HCT116 (cell line): ENCODE data around the gene PLD1. TPM values are rescaled to one million over a fixed set of nuclear protein-coding genes. Genes with fewer than 3 reads are reported as not detected.

Source experiments
- ATAC-seq: fragments of 200-7000 bp; cut with Tn5 transposase; 2 replicates; pipeline ENCODE4 v1.9.1; 2020; ENCODE audit warnings: mild to moderate bottlenecking, moderate library complexity
- BruUV-seq: library from RNA; stranded (reverse); fragments of 400-500 nt; replicated peaks from 2 replicates; lab custom pipeline; 2021; lab: Mats Ljungman, UMichigan
- CTCF ChIA-PET: fragments of 300-600 bp; sonication (Branson Sonifier 250); formaldehyde crosslinking; loops from one replicate; lab custom pipeline; 2021; ENCODE audit warnings: antibody characterized with exemption; lab: Charles Lee
- POLR2A ChIA-PET: fragments of 300-600, 350-600 bp; sonication (Branson Sonifier 250); formaldehyde crosslinking; loops from one replicate; lab custom pipeline; 2021; ENCODE audit warnings: antibody characterized with exemption; lab: Charles Lee
- RAD21 ChIA-PET, 2 experiments: fragments of 300-600 bp; sonication (Branson Sonifier 250); formaldehyde crosslinking; loops; one replicate each; lab custom pipeline; 2023; ENCODE audit warnings: low total read pairs in 2 of 2; ENCODE audit not compliant: uncharacterized antibody in 2 of 2, unreplicated experiment in 2 of 2, low non-redundant PET in 1 of 2; lab: Charles Lee
- DNase-seq: peaks from one replicate; pipeline ENCODE4 v3.0.0-alpha.2; 2010; ENCODE audit warnings: low read depth, low spot score
- H2AFZ ChIP-seq: fragments of 200-600 bp; shearing (Covaris generic), sonication (generic); 2 replicates; pipeline ENCODE4 v1.6.1; 2017; ENCODE audit warnings: low read depth, mixed run types, mixed read lengths, antibody characterized with exemption, low read length; ENCODE audit not compliant: poor library complexity, severe bottlenecking
- H3K27ac ChIP-seq: 2 replicates; pipeline ENCODE4 v1.5.1; 2012; ENCODE audit warnings: low read depth, low read length
- H3K27me3 ChIP-seq: fragments of 200-600 bp; sonication (generic); 2 replicates; pipeline ENCODE4 v1.6.1; 2016; ENCODE audit warnings: mixed run types, low read length, mixed read lengths; ENCODE audit not compliant: insufficient read depth
- H3K36me3 ChIP-seq, 2 experiments: fragments of 200-500 bp in 1 of 2; fragments of 200-600 bp in 1 of 2; sonication (Bioruptor generic) in 1 of 2; sonication (generic) in 1 of 2; 2 replicates each; pipeline versions ENCODE4 v1.5.1 to v1.6.1; 2014 to 2016; ENCODE audit warnings: low read length in 2 of 2, inconsistent platforms in 1 of 2, mixed read lengths in 1 of 2, mixed run types in 1 of 2; ENCODE audit not compliant: insufficient read depth in 2 of 2, control insufficient read depth in 1 of 2
- H3K4me1 ChIP-seq, 2 experiments: fragments of 200-600 bp in 1 of 2; sonication (generic) in 1 of 2; 2 replicates each; pipeline versions ENCODE4 v1.5.1 to v1.6.1; 2012 to 2017; ENCODE audit warnings: low read length in 2 of 2, inconsistent platforms in 1 of 2, mild to moderate bottlenecking in 1 of 2, mixed read lengths in 1 of 2, mixed run types in 1 of 2, moderate library complexity in 1 of 2; ENCODE audit not compliant: insufficient read depth in 2 of 2, control insufficient read depth in 1 of 2
- H3K4me2 ChIP-seq: fragments of 200-600 bp; sonication (generic); 2 replicates; pipeline ENCODE4 v1.6.1; 2017; ENCODE audit warnings: mixed run types, low read length, mixed read lengths
- H3K4me3 ChIP-seq, 2 experiments: fragments of 200-600 bp in 1 of 2; sonication (generic) in 1 of 2; replicated peaks in 1 of 2; 2 replicates each; pipeline ENCODE4 v1.5.1; 2011 to 2016; ENCODE audit warnings: low read length in 2 of 2, control low read depth in 1 of 2, low read depth in 1 of 2, mild to moderate bottlenecking in 1 of 2, mixed read lengths in 1 of 2, mixed run types in 1 of 2
- H3K79me2 ChIP-seq: fragments of 200-600 bp; sonication (generic); 2 replicates; pipeline ENCODE4 v1.6.1; 2017; ENCODE audit warnings: mild to moderate bottlenecking, mixed run types, low read length, moderate library complexity, mixed read lengths; ENCODE audit not compliant: insufficient read depth
- H3K9ac ChIP-seq: fragments of 200-600 bp; sonication (generic); 2 replicates; pipeline ENCODE4 v1.6.1; 2016; ENCODE audit warnings: low read length, mixed read lengths
- H3K9me2 ChIP-seq: fragments of 200-600 bp; sonication (generic), shearing (Covaris generic); 2 replicates; pipeline ENCODE4 v1.6.1; 2017; ENCODE audit warnings: mixed run types, mild to moderate bottlenecking, moderate library complexity; ENCODE audit not compliant: insufficient read depth
- H3K9me3 ChIP-seq, 2 experiments: fragments of 200-500 bp in 1 of 2; fragments of 200-600 bp in 1 of 2; sonication (Bioruptor generic) in 1 of 2; sonication (generic) in 1 of 2; 2 replicates each; pipeline ENCODE4 v1.6.1; 2014 to 2017; ENCODE audit warnings: low read length in 2 of 2, mixed read lengths in 2 of 2, inconsistent platforms in 1 of 2, low read depth in 1 of 2, mild to moderate bottlenecking in 1 of 2, mixed run types in 1 of 2, moderate library complexity in 1 of 2; ENCODE audit not compliant: control insufficient read depth in 1 of 2, insufficient read depth in 1 of 2
- H4K20me1 ChIP-seq: fragments of 200-600 bp; sonication (generic), shearing (Covaris generic); 2 replicates; pipeline ENCODE4 v1.6.1; 2017; ENCODE audit warnings: mixed run types, mild to moderate bottlenecking, moderate library complexity; ENCODE audit not compliant: insufficient read depth
- ATF3 ChIP-seq: IDR thresholded peaks from 2 replicates; pipeline ENCODE4 v1.6.1; 2012
- CBX3 ChIP-seq: IDR thresholded peaks from 2 replicates; pipeline ENCODE4 v1.6.1; 2012; ENCODE audit warnings: low read depth
- CTCF ChIP-seq, 3 experiments: fragments of 200-600 bp in 1 of 3; sonication (generic) in 1 of 3; IDR thresholded peaks in 2 of 3; conservative IDR thresholded peaks in 1 of 3; 2 replicates each; pipeline ENCODE4 v1.5.1; 2012 to 2017; ENCODE audit warnings: low read depth in 2 of 3, low read length in 2 of 3, antibody characterized with exemption in 1 of 3, borderline replicate concordance in 1 of 3, control low read depth in 1 of 3, mild to moderate bottlenecking in 1 of 3, mixed read lengths in 1 of 3, mixed run types in 1 of 3, moderate library complexity in 1 of 3; ENCODE audit not compliant: insufficient read depth in 1 of 3
- EGR1 ChIP-seq: IDR thresholded peaks from 2 replicates; pipeline ENCODE4 v1.6.1; 2012; ENCODE audit warnings: low read depth
- ELF1 ChIP-seq: IDR thresholded peaks from 2 replicates; pipeline ENCODE4 v1.6.1; 2012; ENCODE audit warnings: low read depth, borderline replicate concordance
- EZH2 ChIP-seq: fragments of 200-600 bp; sonication (generic); IDR thresholded peaks from 2 replicates; pipeline ENCODE4 v1.6.1; 2017; ENCODE audit warnings: antibody characterized with exemption, mixed run types
- FOSL1 ChIP-seq: IDR thresholded peaks from 2 replicates; pipeline ENCODE4 v1.6.1; 2012; ENCODE audit warnings: low read depth
- JUND ChIP-seq: IDR thresholded peaks from 2 replicates; pipeline ENCODE4 v1.6.1; 2012
- POLR2AphosphoS5 ChIP-seq: IDR thresholded peaks from 2 replicates; pipeline ENCODE4 v1.6.1; 2011; ENCODE audit warnings: mild to moderate bottlenecking, low read depth, low read length, moderate library complexity
- REST ChIP-seq: IDR thresholded peaks from 2 replicates; pipeline ENCODE4 v1.6.1; 2012; ENCODE audit warnings: low read depth
- SRF ChIP-seq: IDR thresholded peaks from 2 replicates; pipeline ENCODE4 v1.6.1; 2012; ENCODE audit warnings: low read depth
- TCF7L2 ChIP-seq: IDR thresholded peaks from 2 replicates; pipeline ENCODE4 v1.7.0; 2011; ENCODE audit warnings: borderline replicate concordance, inconsistent platforms; ENCODE audit not compliant: insufficient read depth, insufficient read length; ENCODE audit errors: extremely low read depth
- ZBTB33 ChIP-seq: IDR thresholded peaks from 2 replicates; pipeline ENCODE4 v1.6.1; 2011; ENCODE audit warnings: mild to moderate bottlenecking, low read length, moderate library complexity; ENCODE audit not compliant: insufficient replicate concordance; ENCODE audit errors: extremely low read depth
- ZFX ChIP-seq: fragments of 450-650 bp; IDR thresholded peaks from 2 replicates; pipeline ENCODE4 v1.6.1; 2017
- intact Hi-C: fragments of 100-400 bp; cut with micrococcal nuclease; formaldehyde crosslinking; loops from 2 replicates; pipeline ENCODE4 v1.10.0; 2022
- total RNA-seq: library from RNA; stranded (reverse); gene quantifications from one replicate; pipeline ENCODE4 v1.2.1, GENCODE V29; 2021; ENCODE audit not compliant: unreplicated experiment

PLD1 gene
- total RNA-seq, 1 experiment from 2014 or later, result 8.4 TPM

- ATAC-seq, result no peak
- POLR2A ChIA-PET, result no interaction called here
These were observed 127.5 kb downstream of the PLD1 start for GRCh38 chr3:171682743-171683142.

More at GRCh38 chr3:171682743-171683142, 127.5 kb downstream of the PLD1 start:
- ChIA-PET CTCF (no interaction called here), RAD21 (no interaction called here)
- H3K27me3 ChIP-seq, result no peaks in the 10 kb centered on the region
- no peak for DNase-seq
- TF ChIP-seq REST (no peak), TCF7L2 (no peak), CTCF (IDR thresholded peaks at IDR 0.05 in 2 of 3, conservative IDR thresholded peaks at IDR 0.05 in 1 of 3; ENCODE audit: borderline replicate concordance in 1 of 3, insufficient read depth in 1 of 3, low read depth in 2 of 3, low read length in 2 of 3) (no peak), POLR2AphosphoS5 (no peak), ZBTB33 (no peak), CBX3 (no peak), SRF (no peak), ZFX (no peak), EGR1 (no peak), JUND (no peak), FOSL1 (no peak), EZH2 (no peak), ELF1 (no peak), ATF3 (no peak)
- H3K4me3 ChIP-seq, result no peak overlapping the region
- no peak overlapping the region for H3K27ac ChIP-seq
- H3K9me3 ChIP-seq, result no peaks in the 10 kb centered on the region
- no peaks in the 10 kb centered on the region for H3K79me2 ChIP-seq
- H3K4me1 ChIP-seq, result no peaks in the 10 kb centered on the region; a peak in 1 of 4 replicates
- H3K4me2 ChIP-seq, result no peak overlapping the region
- no TSS peak for BruUV-seq
- no peak overlapping the region for H3K9ac ChIP-seq
- no peaks in the 10 kb centered on the region for H3K9me2 ChIP-seq
- H4K20me1 ChIP-seq, result no peaks in the 10 kb centered on the region
- H2AFZ ChIP-seq, result no peak overlapping the region
- intact Hi-C loops, result no loop called here
- no peaks in the 10 kb centered on the region for H3K36me3 ChIP-seq
